ENCODE data around the gene ZNF638.

GRCh38 chr2:71451705-71452104 lies 120.1 kb downstream of the ZNF638 start:
- TF ChIP-seq CTCF (IDR thresholded peaks at IDR 0.05) (no peak), REST (IDR thresholded peaks at IDR 0.05; ENCODE audit: insufficient read depth in 1 of 2, low read depth in 2 of 2, low read length in 1 of 2) (no peak), POLR2AphosphoS5 (IDR thresholded peaks at IDR 0.05; ENCODE audit: low read depth, low read length) (no peak)

Measured in Panc1 (cell line).